ENCODE measurements around the gene TRPM5.

DNA sequence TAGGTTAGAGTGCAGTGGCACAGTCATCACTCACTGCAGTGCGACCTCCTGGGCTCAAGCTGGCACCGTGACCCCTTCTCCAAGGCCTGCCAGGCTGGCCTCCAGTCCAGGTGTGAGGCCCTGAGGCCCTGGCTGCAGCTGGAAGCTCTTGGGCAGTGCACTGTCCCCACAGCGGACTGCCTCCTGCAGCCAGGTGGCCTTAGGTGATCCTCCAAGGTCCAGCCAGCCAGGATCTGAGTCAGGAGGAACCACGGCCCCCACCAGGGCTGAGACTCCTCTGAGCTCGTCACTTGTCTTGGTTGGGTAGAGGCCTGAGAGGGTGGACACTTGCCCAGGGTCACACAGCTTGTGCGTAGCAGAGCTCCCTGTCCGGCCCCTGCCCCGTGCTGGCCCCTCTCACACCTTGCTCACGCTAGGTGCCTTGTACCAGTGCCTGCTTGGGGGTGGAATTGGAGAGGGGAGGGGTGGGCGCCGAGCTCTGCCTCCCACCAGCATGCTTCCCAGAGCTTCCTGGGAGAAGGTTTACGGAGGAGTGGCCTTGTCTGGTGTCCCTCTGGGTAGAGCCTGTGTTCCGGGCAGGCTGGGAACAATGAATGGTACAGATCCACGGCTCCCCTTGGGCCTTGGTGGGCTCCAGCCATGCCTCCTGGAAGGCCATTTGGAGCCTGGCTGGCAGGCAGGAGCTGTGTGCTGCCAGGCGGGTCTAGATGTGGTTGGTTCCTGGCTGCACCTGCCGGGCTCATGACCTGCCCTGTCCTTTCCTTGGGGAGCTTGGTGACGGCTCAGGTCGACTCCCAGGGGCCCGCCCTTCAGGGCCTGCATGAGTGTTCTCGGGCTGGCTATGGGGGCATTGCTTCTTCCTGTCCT lies 21.1 kb upstream of the TRPM5 start:
- TF ChIP-seq CREB1 (CRISPR knock-in tag; IDR thresholded peaks at IDR 0.05; ENCODE audit: low read depth) (no peak), CTCF (conservative IDR thresholded peaks at IDR 0.05; ENCODE audit: low read depth in 2 of 2) (no peak)

Data from GM23338 (cell line).